Transverse colon (tissue), 4 donors: ENCODE results near the gene AKAIN1. TPM values are rescaled to one million over a fixed set of nuclear protein-coding genes. Genes with fewer than 3 reads are reported as not detected.

Experiments used
- DNase-seq: peaks from one replicate; pipeline ENCODE4 v3.0.0-alpha.2; 2019
- H3K27ac ChIP-seq, 4 donors: fragments of 200-600 bp; sonication (generic); 2 replicates each; pipeline ENCODE4 v1.5.1; 2016 to 2018; ENCODE audit warnings: inconsistent platforms in 4 of 4
- H3K27me3 ChIP-seq: fragments of 200-600 bp; sonication (generic); 2 replicates; pipeline ENCODE4 v1.5.1; 2017; ENCODE audit warnings: inconsistent platforms
- H3K36me3 ChIP-seq, 4 donors: fragments of 200-600 bp; sonication (generic); 2 replicates each; pipeline ENCODE4 v1.5.1; 2017 to 2019; ENCODE audit warnings: inconsistent platforms in 4 of 4
- H3K4me1 ChIP-seq, 4 donors: fragments of 200-600 bp; sonication (generic); 2 replicates each; pipeline ENCODE4 v1.5.1; 2017 to 2020; ENCODE audit warnings: inconsistent platforms in 4 of 4
- H3K4me3 ChIP-seq, 4 donors: fragments of 200-600 bp; sonication (generic); 1 replicate in 1 of 4; 2 replicates in 3 of 4; pipeline versions ENCODE4 v1.5.1 to v1.6.1; 2017 to 2019; ENCODE audit warnings: inconsistent platforms in 4 of 4
- H3K9me3 ChIP-seq, 2 donors: fragments of 200-600 bp; sonication (generic); 2 replicates each; pipeline ENCODE4 v1.5.1; 2017 to 2019; ENCODE audit warnings: inconsistent platforms in 2 of 2
- CTCF ChIP-seq, 5 experiments: fragments of 200-600 bp in 3 of 5; fragments of 450-650 bp in 2 of 5; sonication (generic) in 3 of 5; IDR thresholded peaks; 1 replicate in 2 of 5; 2 replicates in 3 of 5; pipeline ENCODE4 v1.5.1; 2016 to 2017; ENCODE audit warnings: antibody characterized with exemption in 5 of 5, inconsistent platforms in 3 of 5, mild to moderate bottlenecking in 2 of 5, moderate library complexity in 1 of 5
- EP300 ChIP-seq: sonication (generic); formaldehyde crosslinking; IDR thresholded peaks from one replicate; pipeline ENCODE4 v1.6.1; 2017; ENCODE audit warnings: antibody characterized with exemption, low read depth
- POLR2A ChIP-seq: fragments of 450-650 bp; IDR thresholded peaks from one replicate; pipeline ENCODE4 v1.6.1; 2016; ENCODE audit warnings: antibody characterized with exemption, mild to moderate bottlenecking, moderate library complexity
- POLR2AphosphoS5 ChIP-seq, 3 donors: sonication (generic); formaldehyde crosslinking; IDR thresholded peaks; one replicate each; pipeline ENCODE4 v1.6.1; 2016; ENCODE audit warnings: antibody characterized with exemption in 3 of 3
- WGBS, 2 donors: methylation state at CpG; one replicate each; pipeline ENCODE4 v1.1.5; 2018; ENCODE audit warnings: low coverage in 1 of 2; 5-methylcytosine and 5-hydroxymethylcytosine counted together
- in situ Hi-C, 4 donors: fragments of 200-750 bp; cut with MboI; loops; one replicate each; pipeline versions ENCODE4 v1.15.0 to v1.15.1; 2017; ENCODE audit warnings: low sequenced_read_pairs in 3 of 4, low pct_ligation_motif_present in 1 of 4, low pct_unique_long_range_greater_than_20kb in 1 of 4
- intact Hi-C: fragments of 100-400 bp; cut with DNase I; formaldehyde crosslinking; loops from one replicate; pipeline ENCODE4 v1.15.1; 2023; ENCODE audit warnings: low total_unique reads
- total RNA-seq, 4 donors: library from RNA; depleted of rRNA; stranded (reverse); fragments of >200 nt; gene quantifications; one replicate each; pipeline ENCODE4 v1.1.0, GENCODE V29; 2016

Gene AKAIN1
- total RNA-seq, 4 donors from 2014 or later, result not detected

- intact Hi-C loops (no loop called here), in situ Hi-C loops (no loop called here)
- Histone ChIP-seq H3K27ac (no peak overlapping the region), H3K27me3 (no peaks in the 10 kb centered on the region), H3K36me3 (no peaks in the 10 kb centered on the region), H3K4me1 (no peaks in the 10 kb centered on the region), H3K4me3 (no peak overlapping the region), H3K9me3 (no peaks in the 10 kb centered on the region)
- TF ChIP-seq EP300 (no peak), POLR2A (no peak), CTCF (IDR thresholded peaks at IDR 0.05) (no peak), POLR2AphosphoS5 (IDR thresholded peaks at IDR 0.05) (no peak)
- WGBS, 2 donors, result 75 to 81% methylated on average over 1 of the region's 1 CpG
- no peak for DNase-seq
Measured at GRCh38 chr18:5150894-5151293, 46.2 kb downstream of the AKAIN1 start.

GRCh38 chr18:5146093-5146492 lies 51.0 kb downstream of the AKAIN1 start:
- no peak for TF ChIP-seq EP300
- no peak for TF ChIP-seq POLR2AphosphoS5 (IDR thresholded peaks at IDR 0.05)
- no peak for TF ChIP-seq CTCF (IDR thresholded peaks at IDR 0.05)
- TF ChIP-seq POLR2A, result no peak
- no peaks in the 10 kb centered on the region for H3K36me3 ChIP-seq
- H3K4me1 ChIP-seq, result no peaks in the 10 kb centered on the region
- H3K9me3 ChIP-seq, result no peaks in the 10 kb centered on the region
- H3K27ac ChIP-seq, result no peak overlapping the region
- DNase-seq, result no peak
- 66 to 88% methylated on average over 4 of the region's 4 CpGs for WGBS, 2 donors
- intact Hi-C loops (no loop called here), in situ Hi-C loops (no loop called here)
- no peak overlapping the region for H3K4me3 ChIP-seq
- H3K27me3 ChIP-seq, result no peaks in the 10 kb centered on the region

GRCh38 chr18:5145168-5145825 lies 51.8 kb downstream of the AKAIN1 start:
- H3K27me3 ChIP-seq, result no peaks in the 10 kb centered on the region
- TF ChIP-seq CTCF (IDR thresholded peaks at IDR 0.05), result no peak
- TF ChIP-seq POLR2AphosphoS5 (IDR thresholded peaks at IDR 0.05), result no peak
- TF ChIP-seq EP300, result no peak
- TF ChIP-seq POLR2A, result no peak
- no peaks in the 10 kb centered on the region for H3K9me3 ChIP-seq
- in situ Hi-C loops (no loop called here), intact Hi-C loops (no loop called here)
- no peak for DNase-seq
- H3K36me3 ChIP-seq, result no peaks in the 10 kb centered on the region
- no peak overlapping the region for H3K27ac ChIP-seq
- H3K4me1 ChIP-seq, result no peaks in the 10 kb centered on the region
- WGBS, 2 donors, result 84 to 88% methylated on average over 8 to 10 of the region's 10 CpGs
- no peak overlapping the region for H3K4me3 ChIP-seq

DNA sequence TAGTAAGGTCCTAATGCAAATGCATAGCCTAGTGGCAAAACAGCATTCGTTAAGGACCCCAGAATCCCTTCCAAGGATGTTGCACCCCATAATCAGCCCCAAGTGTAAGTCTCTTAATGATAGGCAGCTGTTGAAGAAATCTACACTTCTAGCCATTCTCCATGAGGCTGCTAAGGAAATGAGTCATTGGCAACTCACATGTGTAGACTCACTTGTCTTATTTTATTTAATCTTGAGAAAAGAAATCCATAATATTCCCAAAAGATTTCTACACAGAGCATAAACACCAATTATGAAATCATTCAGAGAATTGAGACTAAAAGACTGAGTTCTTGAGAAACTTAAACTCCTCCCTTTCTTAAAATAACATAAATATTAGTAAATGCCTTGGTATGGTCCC lies 52.4 kb downstream of the AKAIN1 start:
- WGBS, 2 donors, result 44 to 75% methylated on average over 1 of the region's 1 CpG
- Histone ChIP-seq H3K9me3 (no peaks in the 10 kb centered on the region), H3K36me3 (no peaks in the 10 kb centered on the region), H3K4me3 (no peak overlapping the region), H3K27me3 (no peaks in the 10 kb centered on the region), H3K27ac (no peak overlapping the region), H3K4me1 (no peaks in the 10 kb centered on the region)
- TF ChIP-seq POLR2AphosphoS5 (IDR thresholded peaks at IDR 0.05), result no peak
- TF ChIP-seq POLR2A, result no peak
- no peak for TF ChIP-seq CTCF (IDR thresholded peaks at IDR 0.05)
- no peak for TF ChIP-seq EP300
- no peak for DNase-seq
- intact Hi-C loops (no loop called here), in situ Hi-C loops (no loop called here)
